SK-N-MC (cell line): ENCODE results near the gene ALDH16A1.
"Not testable (repeated sequence)": the region's sequence is repeated elsewhere in the genome, so short reads cannot be mapped to it uniquely, and the experiment has no call there.

Source experiments
- DNase-seq: peaks from one replicate; pipeline ENCODE4 v3.0.0-alpha.2; 2011; ENCODE audit warnings: low read depth, low spot score
- H3K27ac ChIP-seq: fragments of 200-600 bp; sonication (generic); 2 replicates; pipeline ENCODE4 v1.5.1; 2016; ENCODE audit warnings: mixed run types
- H3K36me3 ChIP-seq: fragments of 200-600 bp; sonication (generic); 2 replicates; pipeline ENCODE4 v1.6.1; 2017; ENCODE audit warnings: antibody characterized with exemption, low read length, mixed read lengths; ENCODE audit not compliant: insufficient read depth
- H3K4me3 ChIP-seq: fragments of 200-600 bp; sonication (generic); 2 replicates; pipeline ENCODE4 v1.5.1; 2016
- H3K9ac ChIP-seq: fragments of 200-600 bp; sonication (generic); 2 replicates; pipeline ENCODE4 v1.8.0; 2017; ENCODE audit warnings: mixed run types, mixed read lengths; ENCODE audit not compliant: insufficient read length
- H3K9me3 ChIP-seq: fragments of 200-600 bp; sonication (generic); 2 replicates; pipeline ENCODE4 v1.6.1; 2017; ENCODE audit warnings: low read depth, mild to moderate bottlenecking, antibody characterized with exemption, low read length, moderate library complexity, mixed read lengths
- EZH2 ChIP-seq: fragments of 200-600 bp; sonication (generic); IDR thresholded peaks from one replicate; pipeline ENCODE4 v1.6.1; 2017; ENCODE audit warnings: antibody characterized with exemption
- FOXP2 ChIP-seq: optimal IDR thresholded peaks from 2 replicates; pipeline ENCODE3; 2011; ENCODE audit warnings: mild to moderate bottlenecking, moderate library complexity; ENCODE audit not compliant: insufficient read depth; ENCODE audit errors: extremely low read length, control extremely low read depth
- POLR2AphosphoS5 ChIP-seq: IDR thresholded peaks from 2 replicates; pipeline ENCODE4 v1.6.1; 2012; ENCODE audit warnings: mild to moderate bottlenecking, low read depth, low read length, borderline replicate concordance

ALDH16A1 gene

DNA sequence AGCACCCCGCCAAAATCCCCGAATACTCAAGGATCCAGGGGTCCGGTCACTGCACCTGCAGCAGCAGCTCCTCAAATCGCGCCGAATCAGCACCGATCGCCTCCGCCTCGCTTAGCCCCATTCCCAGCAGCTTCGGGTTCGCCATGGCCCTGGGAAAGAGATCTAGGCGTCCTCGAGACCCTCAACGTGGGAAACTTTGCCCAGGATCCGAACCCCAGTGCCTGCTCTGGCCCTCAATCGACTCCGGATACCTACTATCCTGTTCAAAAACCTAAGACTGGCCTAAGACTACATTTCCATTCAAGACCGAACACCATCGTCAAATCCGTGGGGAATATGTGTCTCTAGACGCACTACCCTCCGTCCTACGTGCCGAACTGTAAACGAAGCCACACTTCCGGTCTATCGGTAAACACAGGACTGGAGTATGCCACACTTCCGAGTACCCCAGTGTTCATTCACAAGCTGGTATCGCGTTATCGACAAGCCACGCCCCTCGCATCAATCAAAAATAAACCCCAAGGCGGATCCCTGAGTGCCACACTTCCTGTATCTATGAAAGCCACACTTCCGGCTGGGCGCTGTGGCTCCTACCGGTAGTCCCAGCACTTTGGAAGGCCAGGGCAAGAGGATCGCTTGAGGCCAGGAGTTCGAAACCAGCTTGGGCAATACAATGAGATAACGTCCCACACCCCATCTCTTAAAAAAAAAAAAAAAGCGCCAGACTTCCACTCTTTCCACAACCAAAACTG lies 1.4 kb upstream of the ALDH16A1 start, which contains the start of gene PIH1D1:
PIH1D1 (minus strand) TSS at position 385 of the 752 bp plus-strand sequence; CDS start at position 145, 240 bp downstream.
- Histone ChIP-seq H3K9ac (peak within 1 kb of the TSS; percentile 99), H3K36me3 (peaks cover 24% of the 10 kb centered on the region), H3K4me3 (peak within 1 kb of the TSS; percentile 96), H3K27ac (peak within 1 kb of the TSS; percentile 99), H3K9me3 (no peaks in the 10 kb centered on the region)
- peak; percentile 99 for DNase-seq
- TF ChIP-seq POLR2AphosphoS5 (peak; percentile 90), EZH2 (no peak), FOXP2 (peak; percentile 100)

DNA sequence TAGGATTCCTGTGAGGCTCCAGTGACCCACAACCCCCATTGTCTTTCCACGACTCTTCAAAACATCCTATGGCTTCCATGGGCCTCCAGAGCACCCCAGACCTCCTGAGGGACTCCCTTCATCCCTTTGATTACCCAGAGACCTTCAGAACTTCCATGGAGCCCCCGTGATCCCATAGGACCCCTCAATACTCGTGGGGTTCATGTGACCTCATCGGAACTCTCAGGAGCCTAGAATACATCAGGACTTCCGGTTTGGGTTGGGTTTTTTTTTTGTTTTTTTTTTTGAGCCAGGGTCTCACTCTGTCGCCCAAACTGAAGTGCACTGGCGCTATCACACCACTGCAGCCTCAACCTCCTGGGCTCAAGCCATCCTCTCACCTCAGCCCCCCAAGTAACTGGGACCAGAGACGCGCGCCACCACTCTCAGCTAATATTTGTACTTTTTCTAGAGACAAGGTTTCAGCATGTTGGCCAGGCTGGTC lies 774 bp downstream of the ALDH16A1 start:
- peaks cover 15% of the 10 kb centered on the region for H3K36me3 ChIP-seq
- peak overlapping the region; percentile 99 for H3K9ac ChIP-seq
- H3K9me3 ChIP-seq: no peaks in the 10 kb centered on the region
- no peak for DNase-seq
- no peak for TF ChIP-seq POLR2AphosphoS5
- no peak for TF ChIP-seq EZH2
- TF ChIP-seq FOXP2: no peak
- peak overlapping the region; percentile 96 for H3K4me3 ChIP-seq
- peak overlapping the region; percentile 99 for H3K27ac ChIP-seq

DNA sequence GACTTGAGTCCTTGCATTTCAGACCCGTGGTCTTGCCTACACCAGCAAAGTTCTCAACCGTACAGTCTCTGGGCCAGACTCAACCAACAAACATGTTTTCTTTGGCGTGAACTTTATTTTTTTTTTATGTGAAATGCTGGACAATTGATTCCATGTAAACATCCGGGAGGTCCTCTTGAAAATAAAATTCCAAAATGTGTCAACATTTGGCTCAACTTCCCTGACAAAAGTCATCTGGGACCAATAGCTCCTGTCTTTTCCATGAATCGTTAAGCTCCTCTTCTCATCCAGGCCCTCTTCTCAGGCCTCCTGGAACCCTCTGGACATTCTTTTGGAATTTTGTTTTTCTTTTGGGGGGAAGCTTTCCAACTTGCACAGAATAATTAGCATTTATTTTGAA lies 2.7 kb downstream of the ALDH16A1 start:
- peak overlapping the region; percentile 100 for H3K27ac ChIP-seq
- no peaks in the 10 kb centered on the region for H3K9me3 ChIP-seq
- no peak overlapping the region for H3K9ac ChIP-seq
- no peak for TF ChIP-seq POLR2AphosphoS5
- TF ChIP-seq EZH2: no peak
- TF ChIP-seq FOXP2: no peak
- H3K4me3 ChIP-seq: no peak overlapping the region
- H3K36me3 ChIP-seq: peaks cover 11% of the 10 kb centered on the region
- DNase-seq: no peak

DNA sequence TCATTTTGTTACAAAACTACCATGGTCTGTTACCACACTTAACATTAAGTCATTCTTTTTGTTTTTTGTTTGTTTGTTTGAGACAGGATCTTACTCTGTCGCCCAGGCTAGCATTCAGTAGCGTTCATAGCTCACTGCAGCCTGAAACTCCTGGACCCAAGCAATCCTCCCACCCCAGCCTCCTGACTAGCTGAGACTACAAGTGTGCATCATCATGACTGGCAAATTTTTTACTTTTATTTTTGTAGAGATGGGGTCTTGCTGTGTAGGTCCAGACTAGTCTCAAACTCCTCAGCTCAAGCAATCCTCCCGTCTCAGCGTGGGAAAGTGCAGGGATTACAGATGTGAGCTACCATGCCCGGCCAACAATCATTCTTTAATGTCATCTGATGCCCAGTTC lies 3.3 kb downstream of the ALDH16A1 start:
- H3K9ac ChIP-seq: no peak overlapping the region
- TF ChIP-seq POLR2AphosphoS5 (no peak), EZH2 (no peak)
- no peak for DNase-seq
- H3K36me3 ChIP-seq: peaks cover 11% of the 10 kb centered on the region
- peak overlapping the region; percentile 100; the same call in 1 of the 2 replicates for H3K27ac ChIP-seq
- no peaks in the 10 kb centered on the region for H3K9me3 ChIP-seq
- H3K4me3 ChIP-seq: no peak overlapping the region

GRCh38 chr19:49458567-49458903 lies 5.5 kb downstream of the ALDH16A1 start:
- DNase-seq: no peak
- H3K36me3 ChIP-seq: peaks cover 11% of the 10 kb centered on the region

GRCh38 chr19:49459388-49459787 lies 6.4 kb downstream of the ALDH16A1 start:
- H3K9me3 ChIP-seq: no peaks in the 10 kb centered on the region
- H3K27ac ChIP-seq: peak overlapping the region; percentile 100
- TF ChIP-seq FOXP2 (no peak), POLR2AphosphoS5 (no peak), EZH2 (no peak)

More at GRCh38 chr19:49458567-49458903, 5.5 kb downstream of the ALDH16A1 start:
- Histone ChIP-seq H3K27ac (peak overlapping the region; percentile 100), H3K9me3 (no peaks in the 10 kb centered on the region), H3K4me3 (peak overlapping the region; percentile 59), H3K9ac (peak overlapping the region; percentile 69)
- no peak for TF ChIP-seq EZH2
- 0 out of 2 replicates have a peak, but pooled peaks have one; percentile 17 for TF ChIP-seq POLR2AphosphoS5
- no peak for TF ChIP-seq FOXP2

GRCh38 chr19:49461130-49461529 lies 8.1 kb downstream of the ALDH16A1 start:
- not testable (repeated sequence) for H3K9me3 ChIP-seq, DNase-seq, H3K4me3 ChIP-seq, H3K27ac ChIP-seq, H3K9ac ChIP-seq
- H3K36me3 ChIP-seq: peaks cover 21% of the 10 kb centered on the region

More at GRCh38 chr19:49459388-49459787, 6.4 kb downstream of the ALDH16A1 start:
- DNase-seq: no peak
- Histone ChIP-seq H3K4me3 (no peak overlapping the region), H3K36me3 (peaks cover 11% of the 10 kb centered on the region), H3K9ac (no peak overlapping the region)

GRCh38 chr19:49461656-49462055 lies 8.6 kb downstream of the ALDH16A1 start:
- H3K36me3 ChIP-seq: peaks cover 24% of the 10 kb centered on the region

DNA sequence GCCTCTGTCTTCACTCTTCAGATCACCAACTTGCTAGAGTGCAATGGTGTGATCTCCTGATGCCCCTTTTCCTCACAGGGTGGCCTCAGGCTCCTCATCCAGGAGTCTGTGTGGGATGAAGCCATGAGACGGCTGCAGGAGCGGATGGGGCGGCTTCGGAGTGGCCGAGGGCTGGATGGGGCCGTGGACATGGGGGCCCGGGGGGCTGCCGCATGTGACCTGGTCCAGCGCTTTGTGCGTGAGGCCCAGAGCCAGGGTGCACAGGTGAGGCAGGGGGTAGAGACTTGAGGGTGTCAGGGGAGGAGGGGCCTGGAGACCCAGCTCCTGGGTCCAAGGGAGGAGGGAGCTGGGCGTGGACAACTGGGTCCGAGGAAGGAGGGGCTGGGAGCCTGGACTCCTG lies 9.5 kb downstream of the ALDH16A1 start:
- H3K4me3 ChIP-seq: no peak overlapping the region
- H3K27ac ChIP-seq: no peak overlapping the region
- no peak for DNase-seq
- H3K9me3 ChIP-seq: no peaks in the 10 kb centered on the region
- no peak overlapping the region for H3K9ac ChIP-seq
- TF ChIP-seq FOXP2: no peak
- no peak for TF ChIP-seq POLR2AphosphoS5
- TF ChIP-seq EZH2: no peak
- H3K36me3 ChIP-seq: peaks cover 24% of the 10 kb centered on the region

More at GRCh38 chr19:49461656-49462055, 8.6 kb downstream of the ALDH16A1 start:
- no peaks in the 10 kb centered on the region for H3K9me3 ChIP-seq
- no peak overlapping the region for H3K4me3 ChIP-seq
- TF ChIP-seq EZH2 (no peak), POLR2AphosphoS5 (no peak), FOXP2 (no peak)
- H3K9ac ChIP-seq: no peak overlapping the region
- no peak for DNase-seq
- H3K27ac ChIP-seq: no peak overlapping the region
